ENCODE measurements around the gene OSBPL10. TPM values are rescaled to one million over a fixed set of nuclear protein-coding genes. Genes with fewer than 3 reads are reported as not detected.

The OSBPL10 gene
- total and polyA plus RNA-seq, 5 donors from 2014 or later = 0.14 to 1.8 (median 0.21) TPM; not detected in 2

GRCh38 chr3:31967592-31967991 lies 13.5 kb downstream of the OSBPL10 start:
- no peak overlapping the region for H3K4me3 Mint-ChIP-seq
- peaks cover 0 to 5% (median 0%) of the 10 kb centered on the region in 7 donors for H3K9me3 Mint-ChIP-seq
- H3K36me3 Mint-ChIP-seq = no peaks in the 10 kb centered on the region
- Histone ChIP-seq H3K4me3 (ENCODE audit: low read depth, low read length) (no peak overlapping the region), H3K4me1 (ENCODE audit: control insufficient read depth, insufficient read depth, low read length, poor library complexity, severe bottlenecking) (no peaks in the 10 kb centered on the region), H3K9me3 (ENCODE audit: control insufficient read depth in 2 of 2, low read length in 2 of 2) (no peaks in the 10 kb centered on the region), H3K36me3 (ENCODE audit: control insufficient read depth, insufficient read depth, low read length) (no peaks in the 10 kb centered on the region), H3K27ac (ENCODE audit: insufficient read depth, low read length, poor library complexity, severe bottlenecking) (no peak overlapping the region), H3K27me3 (ENCODE audit: control insufficient read depth, insufficient read depth, low read length) (no peaks in the 10 kb centered on the region)
- H3K27ac Mint-ChIP-seq = no peak overlapping the region
- H3K27me3 Mint-ChIP-seq = peaks cover 19% of the 10 kb centered on the region
- ATAC-seq (ENCODE audit: low read depth in 2 of 2) (no peak), DNase-seq (no peak)
- H3K4me1 Mint-ChIP-seq = peaks cover 0 to 5% (median 2%) of the 10 kb centered on the region in 4 donors

DNA sequence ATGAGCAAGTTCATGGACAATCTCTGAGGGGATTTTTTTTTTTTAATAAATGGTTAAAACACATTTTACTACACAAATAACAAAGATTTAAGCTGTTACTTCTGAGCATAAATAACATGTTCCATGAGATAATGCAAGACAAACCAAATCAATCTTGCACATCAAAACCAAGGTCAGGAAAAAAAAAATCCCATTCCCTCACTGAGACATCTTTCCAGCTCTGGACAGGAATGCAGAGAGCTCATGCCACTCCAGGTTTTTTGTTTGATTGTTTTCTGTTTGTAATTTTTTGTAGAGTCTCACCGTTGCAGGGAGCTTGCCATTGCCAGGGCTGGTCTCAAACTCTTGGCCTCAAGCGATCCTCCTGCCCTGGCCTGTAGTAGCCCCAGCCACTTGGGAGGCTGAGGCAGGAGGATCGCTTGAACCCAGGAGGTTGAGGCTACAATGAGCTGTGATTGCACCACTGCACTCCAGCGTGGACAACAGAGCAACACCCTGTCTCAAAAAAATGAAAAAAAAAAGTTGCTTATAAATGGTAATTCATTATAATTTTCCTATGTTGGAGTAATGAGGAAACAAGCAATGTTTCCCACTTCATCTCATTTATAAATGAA lies 14.0 kb downstream of the OSBPL10 start:
- no peaks in the 10 kb centered on the region for H3K36me3 ChIP-seq (ENCODE audit: control insufficient read depth, insufficient read depth, low read length)
- Mint-ChIP-seq H3K36me3 (no peaks in the 10 kb centered on the region), H3K4me3 (no peak overlapping the region), H3K27me3 (peaks cover 19% of the 10 kb centered on the region), H3K4me1 (peaks cover 0 to 5% (median 2%) of the 10 kb centered on the region in 4 donors), H3K27ac (no peak overlapping the region), H3K9me3 (peaks cover 0 to 5% (median 0%) of the 10 kb centered on the region in 7 donors)
- no peak overlapping the region for H3K27ac ChIP-seq (ENCODE audit: insufficient read depth, low read length, poor library complexity, severe bottlenecking)
- H3K9me3 ChIP-seq (ENCODE audit: control insufficient read depth in 2 of 2, low read length in 2 of 2) = no peaks in the 10 kb centered on the region
- DNase-seq (no peak), ATAC-seq (ENCODE audit: low read depth in 2 of 2) (no peak)
- H3K4me1 ChIP-seq (ENCODE audit: control insufficient read depth, insufficient read depth, low read length, poor library complexity, severe bottlenecking) = no peaks in the 10 kb centered on the region
- no peaks in the 10 kb centered on the region for H3K27me3 ChIP-seq (ENCODE audit: control insufficient read depth, insufficient read depth, low read length)
- H3K4me3 ChIP-seq (ENCODE audit: low read depth, low read length) = no peak overlapping the region

GRCh38 chr3:31962801-31963205 lies 18.3 kb downstream of the OSBPL10 start:
- no peak for ATAC-seq (ENCODE audit: low read depth in 2 of 2)
- peaks cover 0 to 8% (median 0%) of the 10 kb centered on the region in 7 donors for H3K9me3 Mint-ChIP-seq
- no peak overlapping the region for H3K27ac Mint-ChIP-seq
- Histone ChIP-seq H3K4me1 (ENCODE audit: control insufficient read depth, insufficient read depth, low read length, poor library complexity, severe bottlenecking) (no peaks in the 10 kb centered on the region), H3K27ac (ENCODE audit: insufficient read depth, low read length, poor library complexity, severe bottlenecking) (no peak overlapping the region), H3K9me3 (ENCODE audit: control insufficient read depth in 2 of 2, low read length in 2 of 2) (no peaks in the 10 kb centered on the region), H3K4me3 (ENCODE audit: low read depth, low read length) (no peak overlapping the region), H3K36me3 (ENCODE audit: control insufficient read depth, insufficient read depth, low read length) (no peaks in the 10 kb centered on the region), H3K27me3 (ENCODE audit: control insufficient read depth, insufficient read depth, low read length) (no peaks in the 10 kb centered on the region)
- no peak overlapping the region for H3K4me3 Mint-ChIP-seq
- peak in 1 of 3 donors; percentile 18 for DNase-seq
- peaks cover 0 to 7% (median 3%) of the 10 kb centered on the region in 4 donors for H3K4me1 Mint-ChIP-seq
- H3K36me3 Mint-ChIP-seq = no peaks in the 10 kb centered on the region
- H3K27me3 Mint-ChIP-seq = peaks cover 20% of the 10 kb centered on the region

- DNase-seq (no peak), ATAC-seq (ENCODE audit: low read depth in 2 of 2) (no peak)
- H3K9me3 Mint-ChIP-seq = peaks cover 0 to 8% (median under 1%) of the 10 kb centered on the region in 7 donors
- Histone ChIP-seq H3K4me1 (ENCODE audit: control insufficient read depth, insufficient read depth, low read length, poor library complexity, severe bottlenecking) (no peaks in the 10 kb centered on the region), H3K4me3 (ENCODE audit: low read depth, low read length) (no peak overlapping the region), H3K27me3 (ENCODE audit: control insufficient read depth, insufficient read depth, low read length) (no peaks in the 10 kb centered on the region), H3K36me3 (ENCODE audit: control insufficient read depth, insufficient read depth, low read length) (no peaks in the 10 kb centered on the region), H3K9me3 (ENCODE audit: control insufficient read depth in 2 of 2, low read length in 2 of 2) (no peaks in the 10 kb centered on the region), H3K27ac (ENCODE audit: insufficient read depth, low read length, poor library complexity, severe bottlenecking) (no peak overlapping the region)
- no peak overlapping the region for H3K27ac Mint-ChIP-seq
- H3K4me3 Mint-ChIP-seq = no peak overlapping the region
- H3K36me3 Mint-ChIP-seq = no peaks in the 10 kb centered on the region
- H3K27me3 Mint-ChIP-seq = peaks cover 22% of the 10 kb centered on the region
- peaks cover 0 to 7% (median 3%) of the 10 kb centered on the region in 4 donors for H3K4me1 Mint-ChIP-seq
Observed at GRCh38 chr3:31960793-31961431, 20.1 kb downstream of the OSBPL10 start.

DNA sequence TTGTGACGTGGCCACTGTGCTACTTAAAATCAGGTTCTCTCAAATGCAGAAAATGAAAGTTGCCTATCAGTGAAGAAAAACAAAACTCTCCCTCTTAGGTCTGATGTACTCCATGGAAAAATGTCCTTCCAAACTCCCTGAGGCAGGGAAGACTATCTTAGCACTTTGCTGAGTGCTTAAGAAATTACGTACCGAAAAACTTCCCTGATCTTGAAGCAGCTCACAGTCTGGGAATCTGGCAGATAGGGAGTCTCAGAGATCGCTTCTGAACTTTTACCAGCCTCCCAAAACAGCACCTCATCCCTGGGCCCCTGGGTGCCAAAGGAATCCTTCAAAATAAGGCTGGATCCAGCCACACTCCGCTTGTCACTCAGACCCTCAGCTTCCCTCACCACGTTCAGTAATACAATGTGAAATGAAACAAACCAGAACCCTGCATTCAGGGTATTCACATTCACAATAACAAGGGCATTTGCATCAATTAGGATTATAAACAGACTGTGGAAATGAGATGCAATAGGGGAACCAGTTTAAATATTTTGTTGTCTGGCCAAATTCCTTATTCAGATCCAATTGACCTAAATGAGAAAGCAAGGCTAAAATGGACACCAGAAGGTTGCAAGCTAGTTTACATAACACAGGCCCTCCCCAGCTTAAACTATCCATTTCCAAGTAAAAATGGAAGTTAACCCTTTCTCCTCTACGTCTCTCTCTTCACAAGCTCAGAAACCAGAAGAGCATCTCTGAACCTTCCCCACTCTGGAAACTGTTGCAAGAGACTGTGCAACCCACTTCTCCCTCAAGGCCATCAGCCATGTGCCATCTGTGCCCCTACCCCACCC lies 20.9 kb downstream of the OSBPL10 start:
- H3K4me3 Mint-ChIP-seq = no peak overlapping the region
- H3K4me3 ChIP-seq (ENCODE audit: low read depth, low read length) = no peak overlapping the region
- H3K27me3 Mint-ChIP-seq = peaks cover 25% of the 10 kb centered on the region
- H3K9me3 ChIP-seq (ENCODE audit: control insufficient read depth in 2 of 2, low read length in 2 of 2) = peaks cover 2 to 5% of the 10 kb centered on the region in 2 experiments
- peaks cover 0 to 7% (median 3%) of the 10 kb centered on the region in 4 donors for H3K4me1 Mint-ChIP-seq
- no peak for ATAC-seq (ENCODE audit: low read depth in 2 of 2)
- no peak overlapping the region for H3K27ac ChIP-seq (ENCODE audit: insufficient read depth, low read length, poor library complexity, severe bottlenecking)
- no peaks in the 10 kb centered on the region for H3K27me3 ChIP-seq (ENCODE audit: control insufficient read depth, insufficient read depth, low read length)
- H3K36me3 Mint-ChIP-seq = no peaks in the 10 kb centered on the region
- no peaks in the 10 kb centered on the region for H3K36me3 ChIP-seq (ENCODE audit: control insufficient read depth, insufficient read depth, low read length)
- peaks cover 0 to 8% (median 1%) of the 10 kb centered on the region in 7 donors for H3K9me3 Mint-ChIP-seq
- peak overlapping the region in 1 of 3 donors; percentile 35 for H3K27ac Mint-ChIP-seq
- no peak for DNase-seq
- H3K4me1 ChIP-seq (ENCODE audit: control insufficient read depth, insufficient read depth, low read length, poor library complexity, severe bottlenecking) = no peaks in the 10 kb centered on the region

- Histone ChIP-seq H3K27me3 (ENCODE audit: control insufficient read depth, insufficient read depth, low read length) (no peaks in the 10 kb centered on the region), H3K36me3 (ENCODE audit: control insufficient read depth, insufficient read depth, low read length) (no peaks in the 10 kb centered on the region), H3K9me3 (ENCODE audit: control insufficient read depth in 2 of 2, low read length in 2 of 2) (peaks cover 2 to 6% of the 10 kb centered on the region in 2 experiments), H3K4me1 (ENCODE audit: control insufficient read depth, insufficient read depth, low read length, poor library complexity, severe bottlenecking) (no peaks in the 10 kb centered on the region), H3K27ac (ENCODE audit: insufficient read depth, low read length, poor library complexity, severe bottlenecking) (no peak overlapping the region), H3K4me3 (ENCODE audit: low read depth, low read length) (no peak overlapping the region)
- Mint-ChIP-seq H3K27me3 (peaks cover 26% of the 10 kb centered on the region), H3K27ac (no peak overlapping the region), H3K4me3 (no peak overlapping the region), H3K36me3 (no peaks in the 10 kb centered on the region), H3K9me3 (peaks cover 0 to 16% (median 1%) of the 10 kb centered on the region in 7 donors), H3K4me1 (peaks cover 0 to 7% (median 3%) of the 10 kb centered on the region in 4 donors)
- ATAC-seq (ENCODE audit: low read depth in 2 of 2) (no peak), DNase-seq (no peak)
Observed at GRCh38 chr3:31959251-31959650, 21.8 kb downstream of the OSBPL10 start.

- H3K27ac Mint-ChIP-seq = no peak overlapping the region
Observed at GRCh38 chr3:31958701-31959152, 22.3 kb downstream of the OSBPL10 start.

More at GRCh38 chr3:31958701-31959152, 22.3 kb downstream of the OSBPL10 start:
- ATAC-seq (ENCODE audit: low read depth in 2 of 2) = no peak
- Mint-ChIP-seq H3K4me1 (peaks cover 0 to 7% (median 3%) of the 10 kb centered on the region in 4 donors), H3K27me3 (peaks cover 22% of the 10 kb centered on the region), H3K9me3 (peaks cover 0 to 16% (median 1%) of the 10 kb centered on the region in 7 donors), H3K4me3 (no peak overlapping the region), H3K36me3 (no peaks in the 10 kb centered on the region)
- Histone ChIP-seq H3K27me3 (ENCODE audit: control insufficient read depth, insufficient read depth, low read length) (no peaks in the 10 kb centered on the region), H3K9me3 (ENCODE audit: control insufficient read depth in 2 of 2, low read length in 2 of 2) (peaks cover 2 to 6% of the 10 kb centered on the region in 2 experiments), H3K4me3 (ENCODE audit: low read depth, low read length) (no peak overlapping the region), H3K36me3 (ENCODE audit: control insufficient read depth, insufficient read depth, low read length) (no peaks in the 10 kb centered on the region), H3K27ac (ENCODE audit: insufficient read depth, low read length, poor library complexity, severe bottlenecking) (no peak overlapping the region), H3K4me1 (ENCODE audit: control insufficient read depth, insufficient read depth, low read length, poor library complexity, severe bottlenecking) (no peaks in the 10 kb centered on the region)
- DNase-seq = no peak

Data from CD4-positive, CD25-positive, alpha-beta regulatory T cell (primary cell).